DMS 273 (cell line): ENCODE results near the gene UTP3.
A peak's percentile ranks its signal among the peaks of the same experiment; 100 is the strongest.
"Not testable (repeated sequence)": the region's sequence is repeated elsewhere in the genome, so short reads cannot be mapped to it uniquely, and the experiment has no call there.

Experiments used
- DNase-seq: peaks from one replicate; lab custom pipeline; 2025; ENCODE audit not compliant: unreplicated experiment; lab: John Stamatoyannopoulos, UW

Gene UTP3

GRCh38 chr4:70687821-70688794 is at the start of gene UTP3:
UTP3 (plus strand) TSS chr4:70688532; CDS start chr4:70688678, 146 bp downstream.
- DNase-seq: peak; percentile 98

- DNase-seq: no peak
Measured at GRCh38 chr4:70640192-70640591, 48.1 kb upstream of the UTP3 start.

DNA sequence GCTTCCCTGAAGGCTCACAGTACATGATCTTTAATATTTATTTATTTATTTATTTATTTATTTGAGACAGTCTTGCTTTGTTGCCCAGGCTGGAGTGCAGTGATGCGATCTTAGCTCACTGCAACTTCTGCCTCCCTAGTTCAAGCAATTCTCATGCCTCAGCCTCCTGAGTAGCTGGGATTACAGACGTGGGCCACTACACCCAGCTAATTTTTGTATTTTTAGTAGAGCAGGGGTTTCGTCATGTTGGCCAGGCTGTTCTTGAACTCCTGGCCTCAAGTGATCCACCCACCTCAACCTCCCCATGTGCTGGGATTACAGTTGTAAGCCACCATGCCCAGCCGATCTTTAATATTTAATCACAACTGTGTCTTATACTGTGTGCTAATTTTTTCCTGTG is 37.6 kb upstream of the UTP3 start:
- DNase-seq: not testable (repeated sequence)

- DNase-seq: peak; percentile 41
Measured at GRCh38 chr4:70651864-70652506, 36.3 kb upstream of the UTP3 start.

DNA sequence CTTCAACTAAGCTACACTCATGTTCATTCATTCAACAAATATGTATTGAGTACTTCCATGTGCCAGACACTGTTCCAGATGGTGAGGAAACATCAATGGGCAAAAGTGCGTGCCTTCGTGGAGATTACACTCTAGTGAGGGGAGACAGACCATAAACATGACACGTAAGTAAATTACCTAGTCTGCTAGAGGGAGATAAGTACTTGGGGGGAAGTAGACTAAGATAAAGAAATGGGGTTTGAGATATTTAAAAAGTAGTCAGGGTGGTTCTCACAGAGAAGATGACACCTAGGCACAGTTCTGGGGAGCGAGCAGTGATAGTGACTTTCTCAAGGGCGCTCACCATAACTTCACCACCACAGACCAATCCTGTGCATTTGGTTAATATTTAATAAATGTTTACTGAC is 33.7 kb upstream of the UTP3 start:
- DNase-seq: no peak

DNA sequence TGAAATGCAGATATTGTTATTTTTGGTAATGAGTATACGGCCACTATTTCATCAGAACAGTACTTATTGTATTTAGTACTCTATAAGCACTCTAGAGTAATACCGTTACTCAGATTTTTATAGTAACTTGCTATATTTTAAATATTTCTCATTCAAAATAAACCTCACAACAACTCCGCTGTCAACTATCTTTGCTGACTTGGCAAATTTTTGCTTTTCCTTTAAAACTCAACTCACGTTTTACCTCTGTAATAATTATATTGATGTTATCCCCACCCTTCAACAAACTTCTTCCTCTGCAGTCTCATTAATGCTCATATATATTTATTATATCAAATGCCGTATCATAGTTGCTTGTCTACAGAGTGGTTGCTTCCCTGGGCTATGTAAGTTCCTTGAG is 31.0 kb upstream of the UTP3 start:
- no peak for DNase-seq

DNA sequence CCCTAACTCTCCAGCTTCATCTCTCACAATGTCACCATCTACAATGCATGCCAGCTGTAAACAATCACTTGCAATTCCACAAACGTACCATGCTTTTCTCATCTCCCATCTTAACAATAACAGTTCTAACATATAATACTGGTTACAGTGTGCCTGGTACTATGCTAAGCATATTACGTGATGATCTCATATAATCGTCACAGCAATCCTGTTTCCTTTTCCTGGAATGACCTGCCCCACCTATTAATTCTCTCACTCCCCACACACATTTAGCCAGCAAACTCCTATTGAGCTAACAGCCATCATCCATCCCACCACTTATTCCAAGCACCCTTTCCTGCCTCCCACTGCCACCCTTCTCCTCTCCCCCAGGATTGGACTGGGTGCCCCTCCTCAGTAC is 29.9 kb upstream of the UTP3 start:
- DNase-seq: no peak

GRCh38 chr4:70660106-70660505 is 28.2 kb upstream of the UTP3 start:
- DNase-seq: no peak

GRCh38 chr4:70661309-70661922 is 26.9 kb upstream of the UTP3 start:
- DNase-seq: not testable (repeated sequence)

- DNase-seq: no peak
Measured at GRCh38 chr4:70666369-70666768, 22.0 kb upstream of the UTP3 start, which contains the start of gene JCHAIN. JCHAIN (minus strand) TSS chr4:70666508; CDS start chr4:70666490, 18 bp downstream.

- no peak for DNase-seq
Measured at GRCh38 chr4:70667740-70668535, 20.4 kb upstream of the UTP3 start.

GRCh38 chr4:70670332-70671014 is 17.9 kb upstream of the UTP3 start:
- DNase-seq: no peak

DNA sequence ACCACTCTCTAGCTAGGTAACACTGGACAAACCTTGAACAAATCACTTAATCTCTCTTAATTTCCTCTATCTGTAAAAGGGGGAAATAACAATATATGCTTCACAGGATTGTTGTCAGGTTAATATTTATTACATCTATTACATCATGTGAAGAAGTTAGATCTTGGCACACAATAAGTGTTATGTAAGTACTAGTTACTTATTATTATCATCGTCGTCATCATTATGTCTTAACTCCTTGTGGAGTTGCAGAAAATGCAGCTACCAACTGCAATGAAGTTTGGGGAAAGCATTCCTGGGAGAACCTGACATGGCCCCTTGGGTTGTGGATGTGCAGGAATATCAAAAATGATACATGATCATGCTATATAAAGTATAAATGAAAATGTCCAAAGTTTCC is 17.2 kb upstream of the UTP3 start:
- no peak for DNase-seq

DNA sequence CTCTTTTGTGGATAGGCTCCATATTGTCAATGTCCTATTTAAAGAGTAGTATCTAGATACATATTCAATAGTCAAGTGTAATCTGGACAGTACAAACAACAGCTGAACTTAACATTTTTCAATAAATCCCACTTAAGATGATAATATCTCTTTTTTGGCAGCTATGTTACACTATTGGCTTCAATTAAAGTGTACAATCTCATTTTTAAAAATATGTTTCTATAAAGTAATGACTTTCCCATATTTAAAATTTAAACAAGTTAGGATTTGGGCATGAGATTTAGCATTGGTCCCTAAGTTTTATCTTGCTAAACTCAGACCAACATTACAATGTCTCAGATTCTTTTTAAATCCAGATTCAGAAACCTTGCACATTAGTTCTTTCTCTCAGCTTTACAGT is 14.1 kb upstream of the UTP3 start:
- DNase-seq: no peak

GRCh38 chr4:70674731-70675130 is 13.6 kb upstream of the UTP3 start:
- no peak for DNase-seq

- DNase-seq: no peak
Measured at GRCh38 chr4:70676554-70677090, 11.7 kb upstream of the UTP3 start.

DNA sequence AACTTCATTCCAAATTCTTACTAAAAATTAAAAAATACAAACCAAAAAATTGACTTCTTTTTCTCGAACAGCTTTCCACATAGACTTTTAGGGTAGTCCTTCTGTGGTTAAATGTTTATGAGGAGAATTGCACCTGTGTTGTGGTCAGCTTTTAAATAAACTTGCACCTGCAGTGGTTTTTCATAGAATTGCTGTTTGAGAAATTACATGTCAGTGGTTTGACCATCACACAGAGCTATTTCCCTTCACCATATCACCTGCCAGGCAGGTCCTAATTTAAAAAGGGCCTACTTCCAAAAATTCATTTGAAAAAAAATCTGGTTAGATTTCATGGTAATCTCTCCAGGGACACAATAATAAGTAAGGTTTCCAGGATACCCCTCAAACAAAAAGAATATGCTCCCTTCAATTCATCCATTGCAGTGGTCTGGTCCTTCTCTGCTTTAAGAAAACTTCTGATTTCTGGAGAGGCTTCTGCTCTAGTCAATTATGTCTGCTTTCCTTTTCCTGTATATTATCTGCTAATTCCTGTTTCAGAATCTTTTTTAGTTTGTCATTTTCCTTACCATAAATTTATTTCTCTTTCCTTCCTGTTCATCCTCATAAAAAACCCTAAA is 9.8 kb upstream of the UTP3 start:
- DNase-seq: no peak

DNA sequence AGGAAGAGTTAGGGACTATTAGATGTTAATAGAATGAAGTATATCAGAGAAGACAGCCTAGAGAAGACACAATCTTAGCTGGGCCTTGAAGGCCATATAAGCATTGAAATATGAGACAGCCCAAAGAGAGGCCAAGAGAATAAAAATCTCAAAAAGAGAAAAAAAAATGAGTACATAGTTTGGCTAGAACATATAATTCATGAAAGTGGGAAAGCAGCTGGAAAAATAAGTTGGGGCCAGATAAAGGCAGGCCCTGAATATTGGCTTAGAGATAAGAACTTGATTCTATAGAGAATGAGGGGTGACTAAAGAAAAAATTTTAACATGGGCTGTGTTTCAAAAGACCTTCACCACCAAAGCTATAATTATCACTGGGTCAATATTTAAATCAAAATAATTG is 7.4 kb upstream of the UTP3 start:
- no peak for DNase-seq

GRCh38 chr4:70681704-70682103 is 6.6 kb upstream of the UTP3 start:
- no peak for DNase-seq

- not testable (repeated sequence) for DNase-seq
Measured at GRCh38 chr4:70682142-70682541, 6.2 kb upstream of the UTP3 start.
